ENCODE data around the gene SCTR.

SCTR gene

DNA sequence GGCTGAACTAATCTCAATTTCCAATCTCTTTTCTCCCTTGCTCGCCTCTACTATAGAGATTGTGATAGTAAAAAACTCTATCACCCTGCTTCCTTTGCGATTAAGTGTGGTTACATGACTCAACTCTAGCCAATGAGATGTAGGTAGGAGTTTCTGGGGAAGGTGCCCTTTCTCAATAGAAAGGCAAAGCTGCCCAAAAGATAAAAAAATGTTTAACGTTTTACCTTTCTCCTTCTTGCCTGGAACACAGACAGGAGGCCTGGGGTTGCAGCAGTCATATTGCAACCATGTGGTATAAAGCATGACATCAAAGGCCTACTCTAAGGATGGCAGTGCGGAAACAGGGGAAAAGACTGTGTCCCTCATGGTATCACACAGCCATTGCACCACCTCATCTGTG, 61.1 kb downstream of the SCTR start:
- Histone ChIP-seq H3K9me3 (ENCODE audit: insufficient read depth, low read depth, low read length) (no peaks in the 10 kb centered on the region), H3K4me1 (ENCODE audit: control insufficient read depth in 1 of 2, insufficient read depth in 2 of 2, low read length in 2 of 2) (no peaks in the 10 kb centered on the region), H2AK5ac (ENCODE audit: low read length) (no peak overlapping the region), H3K27me3 (ENCODE audit: insufficient read depth, low read length) (no peaks in the 10 kb centered on the region), H3K36me3 (ENCODE audit: control insufficient read depth in 1 of 2, insufficient read depth in 2 of 2, low read length in 2 of 2) (no peaks in the 10 kb centered on the region), H3K27ac (ENCODE audit: low read depth, low read length) (no peak overlapping the region), H3K23ac (ENCODE audit: low read length) (no peak overlapping the region), H3K79me1 (ENCODE audit: low read length) (no peaks in the 10 kb centered on the region), H3K14ac (ENCODE audit: low read length) (no peak overlapping the region), H2BK5ac (ENCODE audit: low read depth, low read length, poor library complexity) (no peak overlapping the region), H3K4ac (ENCODE audit: low read depth, low read length) (no peak overlapping the region), H2BK120ac (ENCODE audit: insufficient read depth, low read length, poor library complexity) (no peak overlapping the region), H2BK12ac (ENCODE audit: low read length) (no peak overlapping the region), H3K9ac (ENCODE audit: low read length) (no peak overlapping the region), H2AFZ (ENCODE audit: insufficient read depth, low read length, poor library complexity) (no peak overlapping the region), H4K12ac (ENCODE audit: low read depth, low read length) (no peak overlapping the region), H3K4me3 (ENCODE audit: low read depth, low read length) (no peak overlapping the region), H3K18ac (ENCODE audit: low read length) (no peak overlapping the region), H4K91ac (ENCODE audit: low read depth, low read length) (no peak overlapping the region), H3K4me2 (ENCODE audit: low read length) (no peak overlapping the region), H4K8ac (ENCODE audit: low read depth, low read length) (no peak overlapping the region), H3K79me2 (ENCODE audit: control insufficient read depth, insufficient read depth, low read length, poor library complexity) (no peaks in the 10 kb centered on the region)
- WGBS (ENCODE audit: extremely low coverage, insufficient coverage, insufficient read length): no CpG with 5 or more reads among the region's 4 CpGs
- DNase-seq: no peak

GRCh38 chr2:119462574-119462973, 61.7 kb downstream of the SCTR start:
- Histone ChIP-seq H3K4me1 (ENCODE audit: control insufficient read depth in 1 of 2, insufficient read depth in 2 of 2, low read length in 2 of 2) (no peaks in the 10 kb centered on the region), H4K91ac (ENCODE audit: low read depth, low read length) (no peak overlapping the region), H3K23ac (ENCODE audit: low read length) (no peak overlapping the region), H3K14ac (ENCODE audit: low read length) (no peak overlapping the region), H3K9ac (ENCODE audit: low read length) (no peak overlapping the region), H2AFZ (ENCODE audit: insufficient read depth, low read length, poor library complexity) (no peak overlapping the region), H3K18ac (ENCODE audit: low read length) (no peak overlapping the region), H3K4ac (ENCODE audit: low read depth, low read length) (no peak overlapping the region), H3K27ac (ENCODE audit: low read depth, low read length) (no peak overlapping the region), H3K27me3 (ENCODE audit: insufficient read depth, low read length) (no peaks in the 10 kb centered on the region), H4K8ac (ENCODE audit: low read depth, low read length) (no peak overlapping the region), H3K36me3 (ENCODE audit: control insufficient read depth in 1 of 2, insufficient read depth in 2 of 2, low read length in 2 of 2) (no peaks in the 10 kb centered on the region), H3K79me1 (ENCODE audit: low read length) (no peaks in the 10 kb centered on the region), H2BK12ac (ENCODE audit: low read length) (no peak overlapping the region), H3K79me2 (ENCODE audit: control insufficient read depth, insufficient read depth, low read length, poor library complexity) (no peaks in the 10 kb centered on the region), H2BK120ac (ENCODE audit: insufficient read depth, low read length, poor library complexity) (no peak overlapping the region), H3K4me2 (ENCODE audit: low read length) (no peak overlapping the region), H2BK5ac (ENCODE audit: low read depth, low read length, poor library complexity) (no peak overlapping the region), H2AK5ac (ENCODE audit: low read length) (no peak overlapping the region), H4K12ac (ENCODE audit: low read depth, low read length) (no peak overlapping the region), H3K9me3 (ENCODE audit: insufficient read depth, low read depth, low read length) (no peaks in the 10 kb centered on the region), H3K4me3 (ENCODE audit: low read depth, low read length) (no peak overlapping the region)
- no CpG with 5 or more reads among the region's 7 CpGs for WGBS (ENCODE audit: extremely low coverage, insufficient coverage, insufficient read length)
- no peak for DNase-seq

GRCh38 chr2:119461811-119462210, 62.5 kb downstream of the SCTR start:
- no peak overlapping the region for H2AK5ac ChIP-seq (ENCODE audit: low read length)
- H3K4me1 ChIP-seq (ENCODE audit: control insufficient read depth in 1 of 2, insufficient read depth in 2 of 2, low read length in 2 of 2): no peaks in the 10 kb centered on the region
- no peaks in the 10 kb centered on the region for H3K9me3 ChIP-seq (ENCODE audit: insufficient read depth, low read depth, low read length)
- no peaks in the 10 kb centered on the region for H3K79me1 ChIP-seq (ENCODE audit: low read length)
- no peak overlapping the region for H3K4ac ChIP-seq (ENCODE audit: low read depth, low read length)
- H4K91ac ChIP-seq (ENCODE audit: low read depth, low read length): no peak overlapping the region
- no peak overlapping the region for H3K27ac ChIP-seq (ENCODE audit: low read depth, low read length)
- no CpG with 5 or more reads among the region's 5 CpGs for WGBS (ENCODE audit: extremely low coverage, insufficient coverage, insufficient read length)
- H4K12ac ChIP-seq (ENCODE audit: low read depth, low read length): no peak overlapping the region
- no peaks in the 10 kb centered on the region for H3K79me2 ChIP-seq (ENCODE audit: control insufficient read depth, insufficient read depth, low read length, poor library complexity)
- H2AFZ ChIP-seq (ENCODE audit: insufficient read depth, low read length, poor library complexity): no peak overlapping the region
- no peak overlapping the region for H2BK12ac ChIP-seq (ENCODE audit: low read length)
- no peak overlapping the region for H2BK5ac ChIP-seq (ENCODE audit: low read depth, low read length, poor library complexity)
- H3K18ac ChIP-seq (ENCODE audit: low read length): no peak overlapping the region
- H3K36me3 ChIP-seq (ENCODE audit: control insufficient read depth in 1 of 2, insufficient read depth in 2 of 2, low read length in 2 of 2): no peaks in the 10 kb centered on the region
- H3K4me3 ChIP-seq (ENCODE audit: low read depth, low read length): no peak overlapping the region
- no peak overlapping the region for H3K9ac ChIP-seq (ENCODE audit: low read length)
- no peak overlapping the region for H2BK120ac ChIP-seq (ENCODE audit: insufficient read depth, low read length, poor library complexity)
- no peak for DNase-seq
- no peak overlapping the region for H3K4me2 ChIP-seq (ENCODE audit: low read length)
- H4K8ac ChIP-seq (ENCODE audit: low read depth, low read length): no peak overlapping the region
- H3K14ac ChIP-seq (ENCODE audit: low read length): no peak overlapping the region
- H3K23ac ChIP-seq (ENCODE audit: low read length): no peak overlapping the region
- no peaks in the 10 kb centered on the region for H3K27me3 ChIP-seq (ENCODE audit: insufficient read depth, low read length)

DNA sequence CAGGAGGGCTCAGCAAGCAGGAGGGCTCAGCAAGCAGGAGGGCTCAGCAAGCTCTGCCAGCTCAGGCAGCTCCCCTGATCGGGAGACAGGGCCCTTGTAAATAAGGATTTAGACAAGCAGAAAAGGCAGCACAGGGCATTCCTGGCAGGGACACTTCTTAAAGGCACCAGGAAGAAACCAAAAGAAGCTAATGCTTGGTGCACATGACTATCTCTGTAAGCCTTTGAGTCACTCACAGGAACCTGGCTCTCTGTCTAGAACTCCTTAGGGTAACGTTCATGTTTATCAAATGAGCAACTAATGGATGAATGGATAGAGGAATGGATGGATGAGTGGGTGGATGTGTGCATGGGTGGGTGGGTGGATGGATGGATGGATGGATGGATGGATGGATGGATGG, 64.2 kb downstream of the SCTR start:
- H3K23ac ChIP-seq (ENCODE audit: low read length): no peak overlapping the region
- no peak overlapping the region for H2BK5ac ChIP-seq (ENCODE audit: low read depth, low read length, poor library complexity)
- H2BK12ac ChIP-seq (ENCODE audit: low read length): no peak overlapping the region
- H3K4me2 ChIP-seq (ENCODE audit: low read length): no peak overlapping the region
- H3K4ac ChIP-seq (ENCODE audit: low read depth, low read length): no peak overlapping the region
- H3K4me1 ChIP-seq (ENCODE audit: control insufficient read depth in 1 of 2, insufficient read depth in 2 of 2, low read length in 2 of 2): no peaks in the 10 kb centered on the region
- no peak overlapping the region for H4K91ac ChIP-seq (ENCODE audit: low read depth, low read length)
- H2BK120ac ChIP-seq (ENCODE audit: insufficient read depth, low read length, poor library complexity): no peak overlapping the region
- no peak overlapping the region for H4K8ac ChIP-seq (ENCODE audit: low read depth, low read length)
- no peak overlapping the region for H2AFZ ChIP-seq (ENCODE audit: insufficient read depth, low read length, poor library complexity)
- H3K79me2 ChIP-seq (ENCODE audit: control insufficient read depth, insufficient read depth, low read length, poor library complexity): no peaks in the 10 kb centered on the region
- no peak overlapping the region for H4K12ac ChIP-seq (ENCODE audit: low read depth, low read length)
- no peak overlapping the region for H3K14ac ChIP-seq (ENCODE audit: low read length)
- H3K4me3 ChIP-seq (ENCODE audit: low read depth, low read length): no peak overlapping the region
- no peak overlapping the region for H2AK5ac ChIP-seq (ENCODE audit: low read length)
- H3K36me3 ChIP-seq (ENCODE audit: control insufficient read depth in 1 of 2, insufficient read depth in 2 of 2, low read length in 2 of 2): no peaks in the 10 kb centered on the region
- H3K18ac ChIP-seq (ENCODE audit: low read length): no peak overlapping the region
- no peak overlapping the region for H3K9ac ChIP-seq (ENCODE audit: low read length)
- H3K27ac ChIP-seq (ENCODE audit: low read depth, low read length): no peak overlapping the region
- DNase-seq: no peak
- WGBS (ENCODE audit: extremely low coverage, insufficient coverage, insufficient read length): no CpG with 5 or more reads among the region's 2 CpGs
- H3K9me3 ChIP-seq (ENCODE audit: insufficient read depth, low read depth, low read length): no peaks in the 10 kb centered on the region
- no peaks in the 10 kb centered on the region for H3K79me1 ChIP-seq (ENCODE audit: low read length)
- H3K27me3 ChIP-seq (ENCODE audit: insufficient read depth, low read length): no peaks in the 10 kb centered on the region

Data from trophoblast cell (in vitro differentiated cells and primary cell).